HAP-1 (cell line): ENCODE results near the gene MAGI3.
"Not testable (repeated sequence)": the region's sequence is repeated elsewhere in the genome, so short reads cannot be mapped to it uniquely, and the experiment has no call there.

Source experiments
- DNase-seq, 2 experiments: peaks; one replicate each; pipeline ENCODE4 v3.0.0-alpha.2; 2016 to 2020; ENCODE audit warnings: low spot score in 2 of 2
- H3K27me3 ChIP-seq: fragments of 250-450 bp; sonication (Bioruptor Pico); 2 replicates; pipeline ENCODE4 v1.5.1; 2020; ENCODE audit warnings: low read depth, mild to moderate bottlenecking, moderate library complexity
- H3K36me3 ChIP-seq: fragments of 250-450 bp; sonication (Bioruptor Pico); replicated peaks from 2 replicates; pipeline ENCODE4 v1.5.1; 2020; ENCODE audit warnings: mild to moderate bottlenecking
- H3K4me1 ChIP-seq: fragments of 250-450 bp; sonication (Bioruptor Pico); 2 replicates; pipeline ENCODE4 v1.5.1; 2020; ENCODE audit warnings: mild to moderate bottlenecking
- H3K4me3 ChIP-seq: fragments of 250-450 bp; sonication (Bioruptor Pico); 2 replicates; pipeline ENCODE4 v1.5.1; 2020; ENCODE audit warnings: mild to moderate bottlenecking, moderate library complexity
- H3K9me3 ChIP-seq: fragments of 250-450 bp; sonication (Bioruptor Pico); 2 replicates; pipeline ENCODE4 v1.5.1; 2020; ENCODE audit warnings: mild to moderate bottlenecking, moderate library complexity
- in situ Hi-C: fragments of 300-500 bp; cut with MboI; formaldehyde crosslinking; loops from 3 replicates; pipeline ENCODE4 v1.14.3; 2020; ENCODE audit warnings: low sequenced_read_pairs, inconsistent platforms, mixed read lengths

The MAGI3 gene

DNA sequence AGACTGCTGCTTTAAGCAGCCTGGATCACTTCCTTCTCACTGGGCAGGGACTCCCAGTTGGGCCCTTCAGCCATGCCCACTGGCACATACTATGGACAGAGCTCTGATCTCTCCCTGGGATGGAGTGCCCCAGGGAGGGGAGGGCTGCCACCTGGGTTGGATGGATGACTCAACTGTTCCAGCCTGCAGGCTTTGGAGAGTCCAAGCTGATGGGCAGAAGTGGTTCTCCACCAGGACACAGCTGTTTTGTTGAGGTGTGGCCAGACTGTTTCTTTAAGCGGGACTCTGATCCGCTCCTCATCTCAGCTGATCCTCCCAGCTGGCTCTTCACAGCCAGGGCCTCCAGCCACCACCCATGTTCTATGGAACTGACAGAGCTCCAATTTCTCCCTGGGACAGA, 166.9 kb downstream of the MAGI3 start:
- H3K36me3 ChIP-seq = no peaks in the 10 kb centered on the region; the same call in 1 of the 2 replicates
- no peaks in the 10 kb centered on the region for H3K27me3 ChIP-seq
- H3K4me1 ChIP-seq = no peaks in the 10 kb centered on the region
- in situ Hi-C loops = no loop called here
- no peak for DNase-seq
- H3K9me3 ChIP-seq = no peaks in the 10 kb centered on the region
- H3K4me3 ChIP-seq = no peak overlapping the region

DNA sequence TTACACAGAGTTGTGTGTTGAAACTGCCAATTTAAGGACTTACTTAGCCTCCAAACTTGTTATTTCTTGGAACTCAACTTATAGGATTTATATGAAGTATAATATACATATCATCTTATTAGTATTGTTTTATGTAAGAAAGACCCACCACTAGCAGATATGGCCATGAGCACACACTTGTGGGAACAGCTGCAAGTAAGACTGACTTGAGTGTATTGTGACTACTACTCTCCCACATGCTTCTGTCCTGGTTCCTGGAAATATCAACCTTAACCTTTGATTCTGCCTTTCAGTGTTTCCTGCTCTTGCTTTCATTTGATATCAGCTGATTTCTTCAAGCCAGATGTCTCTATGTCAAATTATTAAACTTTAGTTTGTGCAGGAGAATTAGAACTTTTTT, 175.3 kb downstream of the MAGI3 start:
- no peaks in the 10 kb centered on the region for H3K27me3 ChIP-seq
- H3K9me3 ChIP-seq = no peaks in the 10 kb centered on the region
- in situ Hi-C loops = no loop called here
- H3K36me3 ChIP-seq = no peaks in the 10 kb centered on the region
- H3K4me3 ChIP-seq = no peak overlapping the region
- H3K4me1 ChIP-seq = no peaks in the 10 kb centered on the region
- DNase-seq = no peak

DNA sequence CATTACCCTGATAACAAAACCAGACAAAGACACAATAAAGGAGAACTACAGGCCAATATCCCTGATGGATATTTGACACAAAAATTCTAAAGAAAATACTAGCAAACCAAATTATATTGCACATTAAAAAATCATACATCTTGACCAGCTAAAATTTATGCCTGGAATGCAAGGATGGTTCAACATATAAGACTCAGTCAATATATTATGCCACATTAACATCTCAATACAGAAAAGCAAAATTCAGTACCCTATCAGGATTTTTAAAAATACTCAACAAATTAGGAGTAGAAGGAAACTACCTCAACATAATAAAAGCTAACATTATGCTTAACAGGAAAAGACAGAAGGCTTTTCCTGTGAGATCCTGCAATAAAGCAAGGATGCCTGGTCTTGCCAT, 177.1 kb downstream of the MAGI3 start:
- DNase-seq = no peak
- Histone ChIP-seq H3K36me3 (no peaks in the 10 kb centered on the region), H3K9me3 (no peaks in the 10 kb centered on the region), H3K27me3 (no peaks in the 10 kb centered on the region), H3K4me1 (no peaks in the 10 kb centered on the region), H3K4me3 (no peak overlapping the region)
- in situ Hi-C loops = no loop called here

DNA sequence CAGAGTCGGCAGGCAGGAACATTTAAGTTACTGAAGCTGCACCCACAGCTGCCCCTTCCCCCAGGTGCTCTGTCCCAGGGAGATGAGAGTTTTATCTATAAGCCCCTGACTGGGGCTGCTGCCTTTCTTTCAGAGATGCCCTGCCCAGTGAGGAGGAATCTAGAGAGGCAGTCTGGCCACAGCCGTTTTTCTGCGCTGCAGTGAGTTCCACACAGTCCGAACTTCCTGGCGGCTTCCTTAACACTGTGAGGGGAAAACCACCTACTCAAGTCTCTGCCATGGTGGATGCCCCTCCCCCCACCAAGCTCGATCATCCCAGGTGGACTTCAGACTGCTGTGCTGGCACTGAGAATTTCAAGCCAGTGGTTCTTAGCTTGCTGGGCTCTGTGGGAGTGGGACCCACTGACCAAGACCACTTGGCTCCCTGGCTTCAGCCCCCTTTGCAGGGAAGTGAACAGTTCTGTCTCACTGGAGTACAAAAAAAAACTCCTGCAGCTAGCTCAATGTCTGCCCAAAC, 185.5 kb downstream of the MAGI3 start:
- H3K27me3 ChIP-seq, H3K4me1 ChIP-seq, DNase-seq, H3K36me3 ChIP-seq, H3K4me3 ChIP-seq, H3K9me3 ChIP-seq, in situ Hi-C loops: not testable (repeated sequence)

DNA sequence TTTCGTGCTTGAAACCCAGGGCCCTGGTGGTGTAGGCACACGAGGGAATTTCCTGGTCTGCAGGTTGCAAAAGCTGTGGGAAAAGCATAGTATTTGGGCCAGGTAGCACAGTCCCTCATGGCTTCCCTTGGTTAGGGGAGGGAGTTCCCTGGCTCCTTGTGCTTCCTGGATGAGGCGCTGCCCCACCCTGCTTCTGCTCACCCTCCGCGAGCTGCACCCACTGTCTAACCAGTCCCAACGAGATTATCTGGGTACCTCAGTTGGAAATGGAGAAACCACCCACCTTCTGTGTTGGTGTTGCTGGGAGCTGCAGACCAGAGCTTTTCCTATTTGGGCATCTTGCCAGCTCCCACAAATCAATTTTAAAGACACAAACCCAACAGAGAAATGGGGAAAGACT, 186.0 kb downstream of the MAGI3 start:
- Histone ChIP-seq H3K9me3 (no peaks in the 10 kb centered on the region), H3K27me3 (no peaks in the 10 kb centered on the region), H3K36me3 (no peaks in the 10 kb centered on the region), H3K4me3 (no peak overlapping the region), H3K4me1 (no peaks in the 10 kb centered on the region)
- DNase-seq = no peak
- in situ Hi-C loops = no loop called here

DNA sequence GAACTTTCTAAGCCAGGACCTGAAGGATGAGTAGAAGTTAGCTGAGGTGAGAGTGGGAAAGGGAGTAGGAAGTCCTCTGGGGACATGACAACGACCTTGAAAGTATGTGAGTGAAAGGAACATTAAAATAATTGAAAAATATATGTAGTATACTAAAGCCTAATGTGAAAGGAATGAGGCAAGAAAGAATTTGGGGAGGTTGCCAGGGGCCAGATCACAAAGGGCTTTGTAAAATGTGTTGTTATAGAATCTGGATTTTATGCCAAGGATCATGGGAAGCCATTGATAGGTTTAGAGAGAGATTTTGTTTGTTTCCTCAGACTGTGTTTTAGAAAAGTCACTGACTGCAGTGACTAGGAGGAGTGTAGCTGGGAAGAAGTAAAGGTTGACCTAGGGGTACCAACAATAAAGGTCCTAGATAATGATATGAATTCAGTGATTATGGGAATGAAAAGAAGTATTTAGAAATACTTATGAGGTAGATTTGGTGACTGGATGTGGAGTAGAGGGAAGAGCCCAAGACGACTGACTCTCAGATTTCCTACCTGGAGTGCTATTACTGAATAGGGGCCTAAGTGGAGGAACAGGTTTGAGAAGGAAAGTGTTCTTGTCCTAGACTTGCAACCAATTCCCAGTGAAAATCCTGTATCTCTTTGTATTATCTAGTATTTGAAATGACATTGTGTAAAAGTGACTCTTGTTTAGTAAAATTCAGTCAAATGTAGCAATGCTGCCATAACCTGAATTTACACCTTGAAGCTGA, 189.1 kb downstream of the MAGI3 start:
- Histone ChIP-seq H3K4me3 (no peak overlapping the region), H3K4me1 (no peaks in the 10 kb centered on the region), H3K27me3 (no peaks in the 10 kb centered on the region), H3K9me3 (no peaks in the 10 kb centered on the region), H3K36me3 (no peaks in the 10 kb centered on the region)
- no peak for DNase-seq
- in situ Hi-C loops = no loop called here

DNA sequence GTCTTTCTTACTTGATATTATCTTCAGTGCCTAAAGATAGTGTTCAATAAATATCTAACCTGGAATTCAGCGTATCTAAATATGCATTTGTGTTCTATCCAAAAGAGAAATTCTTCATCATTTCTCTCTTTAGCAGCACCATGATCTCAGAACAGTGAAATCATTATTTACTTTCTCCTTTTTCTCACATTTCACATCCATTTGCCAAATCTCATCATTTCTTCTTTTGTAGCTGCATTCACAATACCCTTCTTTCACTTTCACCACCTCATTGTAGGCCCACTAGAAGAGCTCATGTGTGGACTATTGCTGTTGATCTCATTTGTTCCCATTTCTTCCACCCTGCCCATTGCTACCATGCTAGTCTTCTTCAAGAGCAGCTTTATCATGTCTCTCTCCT, 191.0 kb downstream of the MAGI3 start:
- no peaks in the 10 kb centered on the region for H3K4me1 ChIP-seq
- H3K4me3 ChIP-seq = no peak overlapping the region
- no peaks in the 10 kb centered on the region for H3K9me3 ChIP-seq
- in situ Hi-C loops = no loop called here
- DNase-seq = no peak
- H3K36me3 ChIP-seq = no peaks in the 10 kb centered on the region
- H3K27me3 ChIP-seq = no peaks in the 10 kb centered on the region

DNA sequence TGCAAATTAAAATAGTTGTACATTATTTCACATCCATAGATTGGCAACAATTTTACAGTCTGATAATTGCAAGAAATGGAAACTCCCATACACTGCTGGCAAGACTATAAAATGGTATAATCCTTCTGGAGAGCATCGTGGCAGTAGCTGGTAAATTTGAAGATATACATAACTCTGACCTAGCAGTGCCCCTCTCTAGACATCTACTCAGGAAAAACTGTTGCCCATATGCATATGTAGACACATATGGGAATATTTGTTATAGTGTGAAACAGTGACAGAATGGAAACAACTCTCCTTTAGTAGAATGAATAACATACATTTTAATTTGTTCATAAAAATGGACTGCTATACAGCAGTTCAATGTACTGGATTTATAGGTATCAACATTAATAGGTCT, 191.8 kb downstream of the MAGI3 start:
- H3K4me1 ChIP-seq = no peaks in the 10 kb centered on the region
- H3K4me3 ChIP-seq = no peak overlapping the region
- no peaks in the 10 kb centered on the region for H3K9me3 ChIP-seq
- DNase-seq = no peak
- no peaks in the 10 kb centered on the region for H3K36me3 ChIP-seq
- H3K27me3 ChIP-seq = no peaks in the 10 kb centered on the region
- in situ Hi-C loops = no loop called here

DNA sequence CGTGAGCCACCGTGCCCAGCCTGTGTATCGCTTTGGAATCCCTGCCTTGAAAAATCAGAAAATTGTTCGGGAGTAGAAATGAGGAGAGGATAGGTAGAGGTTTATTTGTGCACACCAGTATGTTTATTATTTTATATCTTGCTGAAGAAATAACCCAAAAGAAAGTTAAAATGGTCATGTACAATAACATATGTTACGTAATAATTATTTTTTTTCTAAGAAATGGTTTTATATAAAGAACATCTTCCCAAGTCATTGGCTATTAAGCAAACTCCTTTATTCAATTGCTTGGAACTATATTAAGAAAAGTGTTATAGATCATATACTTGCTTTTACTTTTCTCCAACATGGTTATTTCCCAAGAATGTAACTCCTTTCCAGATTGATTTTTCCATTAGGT, 197.2 kb downstream of the MAGI3 start:
- Histone ChIP-seq H3K4me3 (no peak overlapping the region), H3K27me3 (no peaks in the 10 kb centered on the region), H3K36me3 (no peaks in the 10 kb centered on the region), H3K9me3 (no peaks in the 10 kb centered on the region), H3K4me1 (no peaks in the 10 kb centered on the region)
- no peak for DNase-seq
- in situ Hi-C loops = no loop called here

DNA sequence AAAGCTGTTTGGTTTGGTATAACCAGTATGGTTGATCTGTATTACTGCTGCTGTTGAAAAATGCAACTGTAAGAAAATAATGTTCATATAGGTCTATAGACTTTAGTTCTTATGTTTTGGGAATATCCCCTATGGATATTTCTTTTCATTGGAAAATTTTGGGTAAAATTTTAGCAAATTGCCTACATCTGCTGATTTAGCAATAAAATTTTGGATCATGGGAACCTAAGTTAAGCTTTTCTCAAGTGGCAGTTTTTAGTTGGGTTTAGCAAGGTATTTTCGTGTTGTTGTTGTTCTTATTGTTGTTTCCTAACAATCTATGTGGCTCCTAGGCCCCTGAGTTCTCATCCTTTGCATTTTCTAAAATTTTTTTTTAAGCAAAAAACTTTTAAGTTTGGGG, 201.9 kb downstream of the MAGI3 start:
- Histone ChIP-seq H3K4me3 (no peak overlapping the region), H3K36me3 (no peaks in the 10 kb centered on the region; the same call in 1 of the 2 replicates), H3K27me3 (no peaks in the 10 kb centered on the region), H3K4me1 (no peaks in the 10 kb centered on the region), H3K9me3 (no peaks in the 10 kb centered on the region)
- no peak for DNase-seq
- in situ Hi-C loops = no loop called here

DNA sequence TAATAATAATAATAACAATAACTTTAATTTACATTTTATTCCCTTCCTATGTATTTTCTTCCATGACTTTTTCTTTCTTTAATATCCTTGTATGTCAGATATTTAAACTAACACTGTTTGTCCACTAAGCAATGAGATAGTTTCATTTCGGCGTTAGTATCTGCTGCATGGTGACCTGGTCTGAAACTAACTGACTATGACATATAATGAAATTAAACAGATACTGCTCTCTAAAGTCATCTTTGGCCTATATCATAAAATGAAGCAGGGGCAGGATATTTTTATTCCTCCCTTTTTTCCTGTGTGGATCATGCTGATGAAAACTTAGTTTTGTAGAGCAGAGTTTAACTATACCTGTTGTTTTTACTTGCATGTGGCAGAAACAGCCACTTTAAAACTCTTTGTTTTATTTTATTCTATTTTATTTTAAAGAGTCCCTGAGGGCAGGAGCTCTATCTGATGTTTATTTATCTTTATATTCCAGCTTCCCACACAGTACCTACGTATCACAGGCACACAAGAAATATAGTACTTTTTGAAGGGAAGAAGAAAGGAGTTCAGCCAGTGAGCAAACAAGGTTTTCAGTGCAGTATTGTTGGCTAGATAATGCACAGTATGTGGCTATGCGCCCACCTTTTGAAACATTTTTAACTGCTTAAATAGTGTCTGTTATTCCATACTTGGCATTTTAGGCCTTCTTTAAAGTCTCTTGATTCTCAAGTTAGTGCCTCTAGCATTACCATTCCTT, 203.4 kb downstream of the MAGI3 start:
- in situ Hi-C loops = no loop called here
- Histone ChIP-seq H3K4me3 (no peak overlapping the region), H3K27me3 (no peaks in the 10 kb centered on the region), H3K9me3 (no peaks in the 10 kb centered on the region), H3K36me3 (no peaks in the 10 kb centered on the region; the same call in 1 of the 2 replicates), H3K4me1 (no peaks in the 10 kb centered on the region)
- no peak for DNase-seq

DNA sequence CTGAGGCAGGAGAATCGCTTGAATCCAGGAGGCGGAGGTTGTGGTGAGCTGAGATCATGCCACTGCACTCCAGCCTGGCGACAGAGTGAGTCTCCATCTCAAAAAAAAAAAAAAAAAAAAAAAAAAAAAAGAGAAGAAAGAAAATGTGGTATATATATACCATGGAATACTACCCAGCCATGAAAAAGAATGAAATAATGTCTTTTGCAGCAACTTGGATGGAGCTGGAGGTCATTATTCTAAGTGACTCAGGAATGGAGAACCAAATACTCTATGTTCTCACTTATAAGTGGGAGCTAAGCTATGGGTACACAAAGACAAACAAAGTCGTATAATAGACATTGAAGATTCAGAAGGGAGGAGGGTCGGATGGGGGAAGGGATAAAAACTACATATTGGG, 214.2 kb downstream of the MAGI3 start:
- DNase-seq, H3K27me3 ChIP-seq, H3K36me3 ChIP-seq, H3K4me1 ChIP-seq, H3K4me3 ChIP-seq, H3K9me3 ChIP-seq, in situ Hi-C loops: not testable (repeated sequence)

DNA sequence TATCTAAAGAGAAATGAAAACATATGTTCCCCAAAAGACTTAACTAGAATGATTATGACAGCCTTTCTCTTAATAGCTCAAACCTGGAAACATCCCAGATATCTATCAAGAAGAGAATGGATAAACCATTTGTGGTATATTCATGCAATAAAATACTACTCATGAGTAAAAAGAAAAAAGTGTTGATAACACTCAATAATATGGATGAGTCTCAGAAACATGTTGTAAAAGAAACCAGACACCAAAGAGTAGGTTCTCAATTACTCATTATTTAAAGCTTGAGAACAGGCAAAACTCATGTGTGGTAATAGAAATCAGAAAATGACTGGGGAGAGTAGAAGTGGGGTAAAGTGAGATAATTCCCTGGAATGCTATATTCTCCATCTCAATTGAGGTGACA, 214.8 kb downstream of the MAGI3 start:
- H3K9me3 ChIP-seq = no peaks in the 10 kb centered on the region
- H3K36me3 ChIP-seq = no peaks in the 10 kb centered on the region
- no peaks in the 10 kb centered on the region for H3K27me3 ChIP-seq
- in situ Hi-C loops = no loop called here
- H3K4me1 ChIP-seq = no peaks in the 10 kb centered on the region
- DNase-seq = no peak
- no peak overlapping the region for H3K4me3 ChIP-seq

DNA sequence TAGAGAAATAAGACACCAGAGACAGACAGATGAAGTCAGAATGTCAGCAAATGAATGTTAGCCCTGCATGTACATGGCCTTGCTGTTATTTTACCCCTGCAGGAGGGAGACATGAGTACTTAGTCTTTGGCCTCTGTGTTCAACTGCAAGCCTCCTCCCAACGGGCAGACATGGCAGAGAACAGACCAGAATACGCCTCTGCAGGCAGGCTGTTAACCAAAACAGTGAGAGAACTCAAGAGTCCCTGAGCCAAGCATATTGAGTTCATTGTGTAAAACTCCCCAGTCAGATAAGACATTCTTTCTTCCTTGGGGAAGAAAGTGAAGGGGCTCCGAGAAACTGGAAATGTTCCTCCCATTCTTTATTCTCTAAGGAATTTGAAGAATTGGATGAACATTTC, 218.1 kb downstream of the MAGI3 start:
- no peak for DNase-seq
- no peak overlapping the region for H3K4me3 ChIP-seq
- H3K27me3 ChIP-seq = no peaks in the 10 kb centered on the region
- no peaks in the 10 kb centered on the region for H3K9me3 ChIP-seq
- H3K36me3 ChIP-seq = no peaks in the 10 kb centered on the region
- no peaks in the 10 kb centered on the region for H3K4me1 ChIP-seq
- in situ Hi-C loops = no loop called here
